Measurements from ENCODE around the gene TMEM212.

DNA sequence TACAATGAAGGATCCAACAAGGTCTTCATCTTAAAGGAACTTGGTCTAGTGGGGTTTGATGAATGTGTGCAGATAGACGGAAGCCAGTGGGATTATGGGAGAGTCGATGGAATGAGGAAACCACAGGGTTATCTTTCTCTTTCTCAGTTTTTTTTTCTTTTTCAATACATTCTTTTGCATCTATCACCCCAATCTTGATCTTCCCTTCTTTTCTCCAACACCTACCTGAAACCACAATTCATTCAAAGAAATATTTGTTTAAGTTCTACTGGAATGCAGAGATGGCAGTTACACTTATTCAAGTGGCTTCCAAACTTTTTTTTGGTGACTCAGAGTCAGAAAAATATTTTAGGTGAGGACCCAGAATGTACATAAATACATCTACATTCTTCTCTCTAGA is 1.7 kb downstream of the TMEM212 start:
- no peak for TF ChIP-seq POLR2AphosphoS5 (IDR thresholded peaks at IDR 0.05; ENCODE audit: borderline replicate concordance, low read depth, low read length)
- no peak for TF ChIP-seq EZH2 (IDR thresholded peaks at IDR 0.05)
- no peak for TF ChIP-seq FOXP2 (optimal IDR thresholded peaks at IDR 0.05; ENCODE audit: control extremely low read depth, extremely low read length, insufficient read depth)

Data from SK-N-MC (cell line).